ENCODE measurements around the gene CD300LD. TPM values are rescaled to one million over a fixed set of nuclear protein-coding genes. Genes with fewer than 3 reads are reported as not detected.

The CD300LD gene
- total and polyA plus RNA-seq, 2 of the 8 experiments (the other 6 are each of a cell fraction or from before 2014, with no cell fraction given), result not detected

- no peak overlapping the region for H3K14ac ChIP-seq (ENCODE audit: insufficient read length)
- ChIA-PET CTCF (ENCODE audit: partially characterized antibody) (interaction anchor here (0.8 kb wide), 1 partner anchor 58 kb away, joined by 3 read pairs; no protein-coding TSS in a partner anchor), POLR2A (ENCODE audit: partially characterized antibody) (no interaction called here)
- H3K23ac ChIP-seq (ENCODE audit: insufficient read length), result no peak overlapping the region
- no peak overlapping the region for H3K4ac ChIP-seq (replicated peaks; ENCODE audit: insufficient read length, low read depth, low read length)
- H4K20me1 ChIP-seq (replicated peaks in 1 of 2; ENCODE audit: control insufficient read depth in 1 of 2, insufficient read depth in 2 of 2, low read length in 2 of 2), result peaks cover 0 to 2% of the 10 kb centered on the region in 2 experiments
- no peak overlapping the region for H3K9ac ChIP-seq (replicated peaks in 1 of 4; ENCODE audit: extremely low read depth in 1 of 4, low read depth in 3 of 4, low read length in 3 of 4)
- H3K9me3 ChIP-seq (ENCODE audit: insufficient read depth in 2 of 2, low read depth in 1 of 2, low read length in 1 of 2), result no peaks in the 10 kb centered on the region
- no peaks in the 10 kb centered on the region for H3K4me1 ChIP-seq (replicated peaks in 1 of 4; ENCODE audit: control insufficient read depth in 3 of 4, insufficient read depth in 4 of 4, low read length in 3 of 4)
- DNase-seq (ENCODE audit: low read depth in 1 of 2, low spot score in 2 of 2), result no peak
- no peak overlapping the region for H3K56ac ChIP-seq (replicated peaks; ENCODE audit: insufficient read length, low read depth, low read length)
- no peak overlapping the region for H3K4me3 ChIP-seq (ENCODE audit: extremely low read depth in 1 of 4, insufficient read depth in 2 of 4, low read depth in 3 of 4, low read length in 4 of 4)
- H3K4me2 ChIP-seq (ENCODE audit: insufficient read depth in 1 of 2, low read depth in 2 of 2, low read length in 2 of 2), result no peak overlapping the region
- H2BK5ac ChIP-seq (ENCODE audit: low read depth, low read length), result peak overlapping the region; percentile 82; the same call in 1 of the 2 replicates
- H4K8ac ChIP-seq (ENCODE audit: extremely low read depth, insufficient read depth, low read length), result no peak overlapping the region
- H3K79me2 ChIP-seq (ENCODE audit: control insufficient read depth in 1 of 2, insufficient read depth in 2 of 2, low read length in 2 of 2), result no peaks in the 10 kb centered on the region
- FAIRE-seq, result no peak
- H2BK15ac ChIP-seq (ENCODE audit: low read length), result peak overlapping the region; percentile 97; the same call in 1 of the 2 replicates
- H3K36me3 ChIP-seq (ENCODE audit: control insufficient read depth in 2 of 4, insufficient read depth in 4 of 4, low read length in 3 of 4), result no peaks in the 10 kb centered on the region
- H2AFZ ChIP-seq (ENCODE audit: low read length), result no peak overlapping the region
- H3K18ac ChIP-seq (ENCODE audit: extremely low read depth, low read length), result no peak overlapping the region
- no peak overlapping the region for H2BK120ac ChIP-seq (replicated peaks; ENCODE audit: low read depth, low read length)
- 0 out of 2 replicates have a peak, but pooled peaks cover 2% of the 10 kb centered on the region for H3K23me2 ChIP-seq (ENCODE audit: low read depth, low read length)
- WGBS, 2 experiments (ENCODE audit: extremely low coverage in 1 of 2, insufficient coverage in 1 of 2, insufficient read length in 1 of 2, insufficient replicate concordance in 2 of 2, low coverage in 1 of 2, low lambda C conversion rate in 2 of 2, missing lambda C conversion rate in 1 of 2), result 88% methylated on average over 15 of the region's 16 CpGs; no CpG with 5 or more reads in 1 of the 2 experiments
- H3K27me3 ChIP-seq (replicated peaks in 1 of 4; ENCODE audit: control insufficient read depth in 3 of 4, extremely low read depth in 1 of 4, insufficient read depth in 3 of 4, low read length in 3 of 4), result no peaks in the 10 kb centered on the region; a peak in 1 of 7 replicates
- no peak overlapping the region for H4K5ac ChIP-seq (ENCODE audit: insufficient read length, low read depth, low read length)
- no peaks in the 10 kb centered on the region; the same call in 1 of the 2 replicates for H3K79me1 ChIP-seq (ENCODE audit: low read depth, low read length)
- peak overlapping the region; percentile 89 for H4K91ac ChIP-seq (replicated peaks; ENCODE audit: insufficient read length, low read length)
- H2BK12ac ChIP-seq (ENCODE audit: low read depth, low read length), result peak overlapping the region; percentile 30; the same call in 1 of the 2 replicates
- H2AK5ac ChIP-seq (ENCODE audit: low read depth, low read length), result peak overlapping the region; percentile 79; the same call in 1 of the 2 replicates
- no peak overlapping the region for H3K27ac ChIP-seq (ENCODE audit: low read depth, low read length)
- no peak overlapping the region for H2BK20ac ChIP-seq (ENCODE audit: low read length)
- TF ChIP-seq SP1 (IDR thresholded peaks at IDR 0.05; ENCODE audit: low read depth, low read length) (no peak), MAFK (IDR thresholded peaks at IDR 0.05; ENCODE audit: low read depth, low read length) (no peak), SRF (IDR thresholded peaks at IDR 0.05; ENCODE audit: low read depth, low read length) (no peak), YY1 (IDR thresholded peaks at IDR 0.05; ENCODE audit: low read depth, low read length) (no peak), KDM4A (IDR thresholded peaks at IDR 0.05; ENCODE audit: low read depth, low read length, severe bottlenecking) (no peak), RBBP5 (IDR thresholded peaks at IDR 0.05; ENCODE audit: borderline replicate concordance, low read depth, low read length) (no peak), CREB1 (IDR thresholded peaks at IDR 0.05) (no peak), SP4 (IDR thresholded peaks at IDR 0.05; ENCODE audit: low read length) (no peak), PHF8 (conservative IDR thresholded peaks at IDR 0.05; ENCODE audit: low read depth, low read length) (no peak)
Measured at GRCh38 chr17:74544991-74545842, 46.9 kb downstream of the CD300LD start.

Measured in H1 (cell line).